ENCODE measurements around the gene KRT6A.
"Not testable (repeated sequence)": the region's sequence is repeated elsewhere in the genome, so short reads cannot be mapped to it uniquely, and the experiment has no call there.

The KRT6A gene

DNA sequence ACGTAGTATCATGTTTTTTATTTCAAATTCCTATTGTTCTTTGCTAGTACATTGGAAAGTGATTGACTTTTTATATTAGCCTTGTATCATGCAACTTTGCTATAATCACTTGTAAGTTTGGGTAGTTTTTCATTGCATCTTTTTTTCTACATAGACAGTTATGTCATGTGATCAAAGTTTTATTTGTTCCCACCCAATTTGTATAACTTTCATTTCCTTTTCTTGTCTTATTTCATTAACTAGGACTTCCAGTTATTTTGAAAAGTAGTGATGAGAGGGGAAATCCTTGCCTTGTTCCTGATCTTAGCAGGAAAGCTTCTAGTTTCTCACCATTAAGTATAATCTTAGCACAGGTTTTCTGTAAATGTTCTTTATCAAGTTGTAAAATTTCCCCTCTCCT lies 9.8 kb upstream of the KRT6A start:
- Histone ChIP-seq H3K9me2 (replicated peaks; ENCODE audit: control insufficient read depth, low read length) (no peaks in the 10 kb centered on the region), H3K27ac (ENCODE audit: low read depth, low read length) (no peak overlapping the region), H3K4me3 (ENCODE audit: low read length) (no peak overlapping the region), H3K36me3 (ENCODE audit: control insufficient read depth, low read length) (no peaks in the 10 kb centered on the region), H3K9me3 (ENCODE audit: control insufficient read depth, insufficient read depth, low read length) (no peaks in the 10 kb centered on the region), H3F3A (ENCODE audit: control insufficient read depth, insufficient read depth) (no peaks in the 10 kb centered on the region), H3K27me3 (ENCODE audit: control insufficient read depth, low read length) (0 out of 2 replicates have a peak, but pooled peaks cover 5% of the 10 kb centered on the region), H3K4me1 (ENCODE audit: control insufficient read depth, low read length) (no peaks in the 10 kb centered on the region), H4K20me1 (ENCODE audit: control insufficient read depth, insufficient read depth, low read depth, low read length) (no peaks in the 10 kb centered on the region), H3K4me2 (ENCODE audit: low read length) (no peak overlapping the region), H3K79me2 (ENCODE audit: control insufficient read depth, low read length) (no peaks in the 10 kb centered on the region)
- TF ChIP-seq EZH2phosphoT487 (IDR thresholded peaks at IDR 0.05; ENCODE audit: borderline replicate concordance, low read length): no peak
- TF ChIP-seq, protein P1, sequence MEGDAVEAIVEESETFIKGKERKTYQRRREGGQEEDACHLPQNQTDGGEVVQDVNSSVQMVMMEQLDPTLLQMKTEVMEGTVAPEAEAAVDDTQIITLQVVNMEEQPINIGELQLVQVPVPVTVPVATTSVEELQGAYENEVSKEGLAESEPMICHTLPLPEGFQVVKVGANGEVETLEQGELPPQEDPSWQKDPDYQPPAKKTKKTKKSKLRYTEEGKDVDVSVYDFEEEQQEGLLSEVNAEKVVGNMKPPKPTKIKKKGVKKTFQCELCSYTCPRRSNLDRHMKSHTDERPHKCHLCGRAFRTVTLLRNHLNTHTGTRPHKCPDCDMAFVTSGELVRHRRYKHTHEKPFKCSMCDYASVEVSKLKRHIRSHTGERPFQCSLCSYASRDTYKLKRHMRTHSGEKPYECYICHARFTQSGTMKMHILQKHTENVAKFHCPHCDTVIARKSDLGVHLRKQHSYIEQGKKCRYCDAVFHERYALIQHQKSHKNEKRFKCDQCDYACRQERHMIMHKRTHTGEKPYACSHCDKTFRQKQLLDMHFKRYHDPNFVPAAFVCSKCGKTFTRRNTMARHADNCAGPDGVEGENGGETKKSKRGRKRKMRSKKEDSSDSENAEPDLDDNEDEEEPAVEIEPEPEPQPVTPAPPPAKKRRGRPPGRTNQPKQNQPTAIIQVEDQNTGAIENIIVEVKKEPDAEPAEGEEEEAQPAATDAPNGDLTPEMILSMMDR (IDR thresholded peaks at IDR 0.05; ENCODE audit: low read depth, low read length, poor library complexity, severe bottlenecking): no peak

GRCh38 chr12:52501490-52501889 lies 8.4 kb upstream of the KRT6A start:
- Histone ChIP-seq H3K4me3 (ENCODE audit: low read length) (no peak overlapping the region), H3K4me1 (ENCODE audit: control insufficient read depth, low read length) (no peaks in the 10 kb centered on the region), H3K4me2 (ENCODE audit: low read length) (no peak overlapping the region)

GRCh38 chr12:52500574-52500973 lies 7.5 kb upstream of the KRT6A start:
- H3K4me3 ChIP-seq (ENCODE audit: low read length); H3K9me3 ChIP-seq (ENCODE audit: control insufficient read depth, insufficient read depth, low read length); H3K4me1 ChIP-seq (ENCODE audit: control insufficient read depth, low read length); H3K79me2 ChIP-seq (ENCODE audit: control insufficient read depth, low read length); H3K36me3 ChIP-seq (ENCODE audit: control insufficient read depth, low read length); H3K27ac ChIP-seq (ENCODE audit: low read depth, low read length); H3K9me2 ChIP-seq (replicated peaks; ENCODE audit: control insufficient read depth, low read length); H3F3A ChIP-seq (ENCODE audit: control insufficient read depth, insufficient read depth); H4K20me1 ChIP-seq (ENCODE audit: control insufficient read depth, insufficient read depth, low read depth, low read length); H3K4me2 ChIP-seq (ENCODE audit: low read length): not testable (repeated sequence)
- H3K27me3 ChIP-seq (ENCODE audit: control insufficient read depth, low read length): peaks cover 11% of the 10 kb centered on the region

More at GRCh38 chr12:52501490-52501889, 8.4 kb upstream of the KRT6A start:
- Histone ChIP-seq H3K9me3 (ENCODE audit: control insufficient read depth, insufficient read depth, low read length) (no peaks in the 10 kb centered on the region), H3K79me2 (ENCODE audit: control insufficient read depth, low read length) (no peaks in the 10 kb centered on the region), H4K20me1 (ENCODE audit: control insufficient read depth, insufficient read depth, low read depth, low read length) (no peaks in the 10 kb centered on the region), H3K9me2 (replicated peaks; ENCODE audit: control insufficient read depth, low read length) (no peaks in the 10 kb centered on the region), H3K27ac (ENCODE audit: low read depth, low read length) (no peak overlapping the region), H3F3A (ENCODE audit: control insufficient read depth, insufficient read depth) (no peaks in the 10 kb centered on the region), H3K27me3 (ENCODE audit: control insufficient read depth, low read length) (peaks cover 9% of the 10 kb centered on the region), H3K36me3 (ENCODE audit: control insufficient read depth, low read length) (no peaks in the 10 kb centered on the region)
- TF ChIP-seq, protein P1 (IDR thresholded peaks at IDR 0.05; ENCODE audit: low read depth, low read length, poor library complexity, severe bottlenecking): no peak
- TF ChIP-seq EZH2phosphoT487 (IDR thresholded peaks at IDR 0.05; ENCODE audit: borderline replicate concordance, low read length): no peak

- no peak for TF ChIP-seq EZH2phosphoT487 (IDR thresholded peaks at IDR 0.05; ENCODE audit: borderline replicate concordance, low read length)
- TF ChIP-seq, protein P1 (IDR thresholded peaks at IDR 0.05; ENCODE audit: low read depth, low read length, poor library complexity, severe bottlenecking): no peak
- Histone ChIP-seq H3K4me2 (ENCODE audit: low read length) (no peak overlapping the region), H3K9me2 (replicated peaks; ENCODE audit: control insufficient read depth, low read length) (no peaks in the 10 kb centered on the region), H3K36me3 (ENCODE audit: control insufficient read depth, low read length) (no peaks in the 10 kb centered on the region), H3K4me1 (ENCODE audit: control insufficient read depth, low read length) (no peaks in the 10 kb centered on the region), H3K27me3 (ENCODE audit: control insufficient read depth, low read length) (peaks cover 11% of the 10 kb centered on the region), H3K27ac (ENCODE audit: low read depth, low read length) (no peak overlapping the region), H3K4me3 (ENCODE audit: low read length) (no peak overlapping the region), H3K79me2 (ENCODE audit: control insufficient read depth, low read length) (no peaks in the 10 kb centered on the region), H4K20me1 (ENCODE audit: control insufficient read depth, insufficient read depth, low read depth, low read length) (no peaks in the 10 kb centered on the region), H3K9me3 (ENCODE audit: control insufficient read depth, insufficient read depth, low read length) (no peaks in the 10 kb centered on the region), H3F3A (ENCODE audit: control insufficient read depth, insufficient read depth) (no peaks in the 10 kb centered on the region)
Observed at GRCh38 chr12:52499806-52500560, 6.9 kb upstream of the KRT6A start.
